Body of pancreas (tissue), 4 donors: ENCODE results near the gene CEACAM16.

Source experiments
- CTCF ChIP-seq, 7 experiments: fragments of 450-650 bp in 4 of 7; fragments of 200-600 bp in 3 of 7; sonication (generic) in 3 of 7; IDR thresholded peaks; one replicate each; pipeline ENCODE4 v1.5.1; 2016 to 2019; ENCODE audit warnings: antibody characterized with exemption in 7 of 7
- POLR2A ChIP-seq, 3 donors: fragments of 450-650 bp; IDR thresholded peaks; one replicate each; pipeline ENCODE4 v1.6.1; 2016; ENCODE audit warnings: antibody characterized with exemption in 3 of 3, mild to moderate bottlenecking in 2 of 3

- TF ChIP-seq CTCF (IDR thresholded peaks at IDR 0.05) (no peak), POLR2A (IDR thresholded peaks at IDR 0.05) (no peak)
Observed at GRCh38 chr19:44723299-44723951, 24.5 kb downstream of the CEACAM16 start.
